GM18873 (cell line): ENCODE results near the gene PRKAR1B.

Experiments
- ATAC-seq: cut with Tn5 transposase; IDR thresholded peaks from one replicate; pipeline ENCODE4 v1.9.1; 2021; ENCODE audit warnings: mild to moderate bottlenecking, moderate library complexity, moderate number of reproducible peaks; ENCODE audit not compliant: unreplicated experiment, low FRiP score

Gene PRKAR1B

DNA sequence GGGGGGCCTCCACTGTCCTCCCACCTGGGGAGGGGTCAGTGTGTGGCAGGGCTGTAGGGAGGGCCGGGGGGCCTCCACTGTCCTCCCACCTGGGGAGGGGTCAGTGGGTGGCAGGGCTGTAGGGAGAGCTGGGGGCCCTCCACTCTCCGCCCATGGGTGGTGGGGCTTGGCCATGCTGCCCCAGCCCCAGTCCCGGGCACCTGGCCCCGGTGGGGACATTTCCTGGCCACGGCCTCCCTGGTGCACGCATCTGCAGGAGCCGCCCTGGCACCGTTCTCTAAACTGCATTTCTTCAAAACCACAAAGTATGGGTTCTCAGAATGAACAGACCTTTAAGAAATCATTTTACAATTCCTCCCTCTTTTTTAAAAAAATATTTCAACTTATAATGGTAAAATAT lies 118.1 kb downstream of the PRKAR1B start:
- no peak for ATAC-seq

DNA sequence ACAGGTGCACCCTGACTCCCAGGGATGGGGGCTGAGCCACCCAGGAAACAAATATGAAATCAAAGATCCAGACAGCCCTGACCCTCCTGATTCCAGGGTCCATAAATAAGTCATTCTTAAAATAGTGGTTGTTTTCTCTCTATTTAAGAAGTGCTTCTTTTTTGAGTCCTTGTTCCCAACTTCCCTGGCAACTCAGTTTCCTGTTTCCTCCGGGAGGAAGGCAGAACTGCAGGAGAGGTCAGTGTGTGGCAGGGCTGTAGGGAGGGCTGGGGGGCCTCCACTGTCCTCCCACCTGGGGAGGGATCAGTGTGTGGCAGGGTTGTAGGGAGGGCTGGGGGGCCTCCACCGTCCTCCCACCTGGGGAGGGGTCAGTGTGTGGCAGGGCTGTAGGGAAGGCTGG lies 118.7 kb downstream of the PRKAR1B start:
- ATAC-seq, result no peak

DNA sequence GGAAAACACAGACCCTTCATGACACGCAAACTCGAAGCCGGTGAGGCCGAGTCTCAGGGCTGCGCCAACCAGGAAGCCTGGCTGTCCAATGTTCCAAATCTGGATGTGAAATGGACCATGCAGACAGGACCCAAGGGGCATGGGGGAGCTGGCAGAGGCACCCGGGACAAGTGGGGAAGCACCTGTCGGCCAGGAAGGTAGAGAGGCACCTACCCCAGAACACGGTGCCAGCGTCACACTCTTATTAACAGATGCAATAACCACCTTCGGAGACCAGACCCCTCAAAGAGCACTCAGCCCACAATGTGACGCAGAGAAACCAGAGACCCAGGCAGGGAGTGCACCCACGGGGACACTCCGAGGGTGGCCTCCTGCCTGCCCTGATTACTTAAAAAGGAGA lies 119.1 kb downstream of the PRKAR1B start:
- no peak for ATAC-seq

DNA sequence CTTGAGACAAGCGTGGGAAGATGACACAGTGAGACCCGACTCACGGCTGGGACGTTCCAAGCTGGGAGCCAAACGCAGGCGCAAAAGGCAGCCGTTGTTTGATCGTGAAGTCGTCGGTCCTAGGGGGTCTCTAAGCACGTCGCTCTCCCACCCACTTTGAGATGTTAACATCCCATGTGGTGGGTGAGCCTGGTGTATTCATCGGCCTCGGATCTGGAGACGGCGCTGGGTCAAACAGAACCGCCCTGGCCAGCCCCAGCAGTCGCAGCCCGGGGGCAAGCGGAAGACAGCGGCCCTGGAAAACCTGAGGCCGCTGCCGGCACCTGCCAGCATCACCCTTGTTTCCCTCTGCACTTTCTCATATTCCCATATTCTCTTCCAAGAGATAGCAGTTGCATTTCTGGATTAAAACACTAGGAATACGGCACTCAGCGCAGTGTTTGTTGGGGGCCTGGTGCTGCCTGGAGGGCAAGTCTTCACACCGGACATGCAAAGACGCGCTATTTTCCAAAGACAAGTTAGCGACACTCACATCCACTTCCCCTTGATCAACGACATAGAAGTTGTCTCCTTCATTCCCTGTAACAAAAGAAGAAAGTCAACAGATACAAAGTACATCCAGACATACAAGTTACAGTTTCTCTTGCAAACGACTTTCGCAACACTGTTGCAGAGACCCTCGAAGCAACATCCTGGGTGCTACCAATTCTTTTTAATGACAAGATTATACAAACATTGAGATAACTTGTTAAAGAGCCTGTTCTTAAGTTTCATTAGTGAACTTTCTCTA lies 121.2 kb downstream of the PRKAR1B start:
- no peak for ATAC-seq

DNA sequence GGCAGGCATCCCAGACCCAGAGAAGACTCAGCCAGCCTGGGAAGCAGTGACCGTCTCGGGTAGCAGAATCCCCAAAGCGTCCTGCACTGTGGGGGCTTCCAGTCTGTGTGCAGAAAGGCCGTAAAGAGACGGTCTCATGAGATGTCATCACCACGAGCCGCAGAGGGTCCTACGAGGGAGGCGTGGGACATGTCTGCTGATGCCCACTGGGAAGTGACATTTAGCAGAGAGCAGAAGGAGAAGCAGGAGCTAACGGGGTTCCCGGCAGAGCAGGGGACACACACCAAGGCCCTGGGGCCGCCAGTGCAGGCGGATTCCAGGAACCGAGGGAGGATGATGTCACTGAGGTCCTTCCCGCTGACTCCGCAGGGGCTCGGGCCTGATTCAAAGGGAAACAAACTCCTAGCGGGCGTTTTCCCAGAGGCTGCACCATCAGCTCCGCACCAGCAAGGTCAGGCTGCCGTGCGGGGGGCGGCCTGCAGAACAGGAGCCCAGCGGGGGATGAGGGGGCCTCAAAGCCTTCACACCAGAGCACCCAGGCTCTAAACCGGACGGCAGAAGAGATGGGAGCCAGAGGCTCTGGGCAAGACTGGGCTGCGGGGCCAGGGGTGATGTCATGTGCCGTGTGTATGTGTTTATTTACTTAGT lies 122.1 kb downstream of the PRKAR1B start:
- no peak for ATAC-seq

DNA sequence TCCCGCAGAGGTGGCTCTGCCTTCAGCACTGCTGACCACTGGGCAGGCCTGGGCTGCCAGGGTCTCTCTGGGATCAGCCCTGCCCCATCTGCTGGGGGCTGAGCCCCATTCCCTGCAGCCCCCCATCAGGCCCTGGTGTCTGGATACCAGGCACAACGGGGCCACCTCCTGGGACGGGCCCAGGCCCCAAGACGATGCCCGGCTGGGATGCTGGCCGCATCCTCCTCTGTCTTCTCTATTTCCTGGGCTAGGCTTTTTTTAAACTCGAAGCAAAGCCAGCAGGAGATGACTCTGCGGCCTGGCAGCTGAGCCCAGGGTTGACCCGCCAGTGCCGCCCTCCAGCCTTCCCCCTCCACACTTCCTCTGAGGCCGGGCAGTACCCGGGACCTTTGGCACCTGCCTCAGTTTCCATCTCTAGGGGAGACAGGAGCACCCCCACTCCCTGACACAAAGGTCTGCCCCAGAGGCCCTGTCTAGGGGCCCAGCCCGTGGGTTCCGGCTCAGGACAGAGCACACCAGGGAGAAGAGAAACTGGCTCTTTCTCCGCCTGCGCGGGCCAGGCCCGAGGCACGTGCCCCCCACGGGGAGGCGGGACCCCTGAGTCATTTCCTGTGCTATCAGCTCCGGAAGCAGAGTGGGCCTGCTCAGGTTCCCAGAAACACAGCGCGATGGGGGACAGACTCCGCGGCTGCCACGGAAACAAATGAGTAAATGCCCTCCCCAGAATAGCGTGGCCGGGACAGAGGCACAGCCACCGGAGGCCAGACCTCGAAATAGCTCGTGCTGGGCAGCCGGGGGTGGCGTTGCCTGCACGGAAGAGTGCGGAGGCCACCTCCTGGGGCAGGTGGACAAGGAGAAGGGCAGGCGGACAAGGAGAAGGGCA lies 122.8 kb downstream of the PRKAR1B start:
- peak; percentile 79 for ATAC-seq

DNA sequence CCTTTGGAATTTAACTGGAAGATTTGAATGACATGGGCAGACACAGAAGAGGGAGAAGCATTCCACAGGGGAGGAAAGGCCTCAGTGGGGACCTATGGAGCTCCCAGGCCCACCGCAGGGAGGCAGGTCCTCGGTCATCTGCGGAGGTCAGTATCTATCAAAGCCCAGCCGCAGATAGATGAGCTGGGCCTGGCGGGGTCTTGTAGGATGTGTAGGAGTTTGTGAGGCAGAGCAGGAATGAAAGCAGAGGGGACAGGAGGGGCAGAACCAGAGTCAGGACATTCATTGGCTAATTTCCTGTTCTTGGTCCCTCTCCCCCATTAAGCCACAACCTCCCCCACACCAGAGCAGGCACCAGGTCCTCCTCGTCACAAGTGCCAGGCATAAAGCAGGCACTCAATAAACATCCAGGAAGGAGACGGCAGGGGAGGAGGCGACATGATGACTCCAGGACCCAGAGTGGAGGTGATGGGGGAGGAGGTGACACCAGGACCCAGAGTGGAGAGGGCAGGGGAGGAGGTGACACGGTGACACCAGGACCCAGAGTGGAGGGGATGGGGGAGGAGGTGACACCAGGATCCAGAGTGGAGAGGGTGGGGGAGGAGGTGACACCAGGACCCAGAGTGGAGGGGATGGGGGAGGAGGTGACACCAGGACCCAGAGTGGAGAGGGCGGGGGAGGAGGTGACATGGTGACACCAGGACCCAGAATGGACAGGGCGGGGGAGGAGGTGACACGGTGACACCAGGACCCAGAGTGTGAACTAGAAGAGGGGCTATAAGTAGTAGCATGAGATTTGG lies 123.7 kb downstream of the PRKAR1B start:
- no peak for ATAC-seq

DNA sequence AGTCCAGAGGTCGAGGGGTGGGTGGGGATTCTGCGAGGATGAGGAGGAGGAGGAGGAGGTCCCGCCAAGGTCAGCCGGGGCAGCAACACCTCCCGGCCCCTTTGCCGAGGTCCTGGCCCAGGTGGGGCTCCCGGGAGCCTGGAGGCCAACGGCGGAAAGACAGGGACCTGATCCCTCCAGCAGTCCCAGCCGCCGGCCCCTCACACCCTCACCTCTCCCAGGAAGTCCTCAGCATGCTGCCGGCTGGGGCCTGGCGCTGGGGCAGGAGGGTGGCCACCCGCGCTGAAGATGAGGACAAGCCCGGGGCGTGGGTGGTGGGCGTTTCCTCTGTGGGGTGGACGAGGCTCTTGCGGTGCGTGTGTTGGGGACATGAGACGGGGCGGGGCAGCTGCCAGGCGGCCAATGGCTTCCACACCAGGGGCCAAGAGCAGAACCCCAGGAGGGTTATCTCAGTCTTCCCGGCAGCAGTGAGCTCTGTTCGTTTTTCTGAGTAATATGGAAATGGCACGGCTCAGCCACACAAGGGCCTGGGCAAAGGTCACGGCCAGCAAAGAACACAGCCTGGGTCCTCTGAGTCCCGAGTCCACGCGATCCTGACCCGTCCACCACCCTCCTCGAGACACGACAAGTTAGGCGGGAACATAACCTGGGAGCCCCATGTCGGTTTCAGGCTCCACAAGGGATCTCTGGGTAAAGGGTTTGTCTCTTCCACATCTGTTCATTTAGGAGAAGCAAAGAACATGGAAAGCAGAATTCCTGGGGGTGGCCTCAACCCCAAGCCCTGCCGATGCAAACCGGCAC lies 124.5 kb downstream of the PRKAR1B start:
- no peak for ATAC-seq

DNA sequence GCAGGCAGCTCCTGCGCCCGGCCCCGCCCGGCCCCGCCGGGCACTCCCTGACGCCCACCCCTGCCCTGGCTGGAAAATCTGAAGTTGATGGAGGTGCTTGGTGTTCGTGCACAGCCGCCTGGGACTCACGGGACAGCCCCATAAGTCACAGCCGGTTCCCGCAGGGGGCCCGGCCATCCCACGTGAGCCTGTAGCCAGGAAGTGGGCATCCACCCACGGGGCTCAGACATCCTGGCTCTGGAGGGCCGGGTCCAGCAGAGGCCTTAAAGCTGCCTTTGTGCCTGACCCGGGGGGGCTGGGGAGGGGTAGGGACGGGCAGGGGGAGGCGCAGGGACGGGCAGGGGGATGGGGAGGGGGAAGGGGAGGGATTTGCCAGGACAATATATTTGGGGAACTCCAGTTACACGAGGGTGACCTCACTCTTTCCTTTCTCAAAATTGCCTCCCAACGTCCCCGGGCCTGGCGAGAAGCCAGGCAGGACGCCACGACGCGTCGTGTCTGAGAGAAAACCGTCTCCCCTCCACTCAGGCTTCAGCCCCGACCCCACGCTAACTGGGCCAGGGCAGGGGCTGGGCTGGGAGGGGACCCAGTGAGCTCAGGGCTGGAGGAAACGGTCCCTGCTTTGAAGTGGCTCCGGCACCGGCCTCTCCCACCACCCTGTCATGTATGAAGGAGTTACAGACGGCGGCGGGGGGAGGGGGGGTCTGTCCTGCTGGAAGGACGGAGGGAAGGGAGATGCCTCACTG lies 125.3 kb downstream of the PRKAR1B start:
- ATAC-seq, result peak; percentile 27

DNA sequence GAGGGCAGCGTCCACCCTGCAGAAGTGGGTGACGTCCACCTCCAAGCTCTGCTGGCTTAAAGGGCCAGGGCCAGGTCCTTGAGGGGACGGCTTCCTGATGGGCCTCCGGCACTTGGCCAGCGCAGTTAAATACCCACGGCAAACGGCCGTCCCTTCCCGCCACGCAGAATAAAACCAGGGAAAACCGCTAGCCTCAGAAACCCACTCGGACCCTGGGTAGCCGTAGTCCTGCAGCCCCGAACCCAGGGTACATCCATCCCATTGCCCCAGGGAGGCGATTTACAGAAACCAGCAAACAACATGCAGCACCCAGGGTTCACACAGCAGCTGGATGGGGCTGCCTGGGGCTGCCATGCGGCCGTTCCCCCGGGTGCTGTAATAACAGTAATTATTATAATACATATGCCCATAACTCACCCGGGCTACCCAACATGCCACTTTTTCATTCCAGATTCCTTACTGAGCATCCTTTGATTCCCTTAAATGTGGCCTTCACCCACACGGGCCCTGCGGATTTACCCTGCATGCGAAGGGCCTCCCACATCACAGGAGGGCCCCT lies 126.0 kb downstream of the PRKAR1B start:
- no peak for ATAC-seq

DNA sequence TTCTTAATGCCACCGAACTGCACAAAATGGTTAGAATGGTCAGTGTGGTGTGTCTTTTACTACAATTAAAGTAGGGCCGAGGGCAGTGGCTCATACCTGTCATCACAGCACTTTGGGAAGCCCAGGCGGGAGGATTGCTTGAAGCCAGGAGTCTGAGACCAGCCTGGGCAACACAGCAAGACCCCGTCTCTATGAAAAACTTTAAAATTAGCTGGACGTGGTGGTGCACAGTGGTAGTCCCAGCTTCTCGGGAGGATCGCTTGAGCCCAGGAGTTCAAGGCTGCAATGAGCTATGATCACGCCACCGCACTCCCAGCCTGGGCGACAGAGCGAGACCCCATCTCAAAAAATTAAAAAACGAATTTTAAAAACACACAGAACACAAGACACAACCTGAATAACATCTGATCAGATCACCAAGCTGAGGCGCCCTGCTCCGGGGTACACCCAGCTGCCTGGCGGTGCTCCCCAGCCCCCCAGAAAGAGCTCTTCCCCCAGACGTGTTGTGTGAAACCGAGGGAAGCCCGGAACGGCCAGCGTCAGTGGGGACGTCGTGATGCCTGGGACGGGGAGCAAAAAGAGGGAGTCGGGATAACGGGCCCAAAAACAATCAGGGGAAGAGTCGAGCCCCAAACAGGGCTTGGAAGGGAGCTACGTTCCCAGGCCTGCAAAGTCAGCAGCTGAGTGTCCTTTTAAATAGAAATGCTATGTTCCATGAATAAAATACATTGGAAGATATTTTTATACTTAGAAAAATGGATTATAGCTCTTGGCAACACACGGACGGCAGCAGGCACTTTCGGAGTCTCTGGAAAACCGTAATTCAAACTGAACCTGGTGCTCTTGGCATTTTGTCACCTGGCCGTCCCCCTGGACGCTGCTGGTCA lies 126.7 kb downstream of the PRKAR1B start:
- ATAC-seq, result no peak

DNA sequence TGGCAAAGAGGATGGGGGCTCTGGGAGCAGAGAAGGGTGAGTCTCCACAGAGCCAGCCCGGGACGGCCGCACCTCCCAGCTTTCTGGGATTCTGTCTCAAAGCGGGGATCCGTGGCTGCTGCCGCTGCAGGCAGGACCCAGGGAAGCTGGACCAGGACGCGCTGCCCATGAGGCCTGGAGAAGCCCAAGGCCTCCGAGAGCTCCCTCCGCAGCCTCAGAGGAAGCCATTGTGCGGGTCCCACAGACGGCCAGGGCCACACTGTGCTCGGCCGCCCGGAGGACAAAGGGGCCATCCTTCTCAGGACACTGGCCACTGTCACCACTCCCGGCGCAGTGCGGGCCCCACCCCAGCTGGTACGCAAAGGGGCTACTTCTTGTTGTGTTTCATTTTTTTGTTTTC lies 128.2 kb downstream of the PRKAR1B start:
- no peak for ATAC-seq

DNA sequence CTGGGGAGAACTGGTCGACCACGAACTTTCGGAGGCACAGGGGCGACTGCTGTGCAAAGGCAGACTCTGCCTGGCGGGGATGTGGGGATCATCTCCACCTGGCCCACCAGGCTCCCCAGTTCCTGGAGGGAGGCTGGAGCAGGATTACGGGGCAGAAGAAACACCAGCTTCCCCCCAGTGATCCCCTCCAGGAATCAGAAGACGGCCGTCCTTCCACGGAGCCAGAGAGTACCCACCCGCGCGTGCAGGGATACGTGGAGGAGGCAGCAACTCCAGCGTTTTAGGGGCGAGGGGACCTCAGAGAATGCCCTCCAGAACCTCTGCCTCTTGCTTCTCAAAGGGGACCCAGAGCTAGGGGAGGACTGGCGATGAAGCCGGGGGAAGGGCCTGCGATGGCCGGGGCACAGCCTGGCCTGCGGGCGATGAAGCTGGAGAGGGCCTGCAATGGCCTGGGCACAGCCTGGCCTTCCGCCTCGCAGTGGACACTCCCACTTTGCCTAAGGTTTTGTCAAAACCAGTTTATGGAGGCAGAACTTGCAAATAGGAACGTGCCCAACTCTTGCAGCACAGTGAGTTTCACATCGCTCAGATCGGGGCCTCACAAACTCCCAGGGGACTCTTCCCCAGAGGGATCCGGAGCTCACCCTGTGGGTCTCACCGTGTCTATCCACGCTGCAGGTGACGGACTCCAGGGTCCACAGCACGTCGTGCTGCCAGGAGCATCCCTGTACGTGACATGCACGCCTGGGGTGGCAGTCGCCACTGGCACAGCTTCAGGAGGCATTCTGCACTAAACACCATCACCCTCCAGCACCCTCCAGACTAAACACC lies 129.5 kb downstream of the PRKAR1B start:
- ATAC-seq, result no peak

DNA sequence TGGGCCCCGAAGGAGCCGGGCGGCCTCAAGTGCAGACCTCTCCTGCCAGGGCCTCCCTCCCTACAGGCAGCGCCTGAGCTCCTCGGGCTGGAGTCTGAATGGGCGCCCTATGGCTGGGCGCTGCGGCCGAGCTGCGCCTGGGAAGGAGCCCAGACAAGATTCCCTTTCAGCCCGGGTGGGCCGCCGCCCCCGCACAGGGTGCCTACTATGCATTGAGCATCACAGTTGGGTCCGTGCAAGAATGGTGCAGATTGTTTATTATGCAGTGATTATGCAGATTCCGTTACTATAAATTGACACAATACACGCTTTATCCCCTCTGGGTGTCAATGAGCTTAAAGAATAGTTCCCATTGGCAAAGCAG lies 130.3 kb downstream of the PRKAR1B start:
- no peak for ATAC-seq

DNA sequence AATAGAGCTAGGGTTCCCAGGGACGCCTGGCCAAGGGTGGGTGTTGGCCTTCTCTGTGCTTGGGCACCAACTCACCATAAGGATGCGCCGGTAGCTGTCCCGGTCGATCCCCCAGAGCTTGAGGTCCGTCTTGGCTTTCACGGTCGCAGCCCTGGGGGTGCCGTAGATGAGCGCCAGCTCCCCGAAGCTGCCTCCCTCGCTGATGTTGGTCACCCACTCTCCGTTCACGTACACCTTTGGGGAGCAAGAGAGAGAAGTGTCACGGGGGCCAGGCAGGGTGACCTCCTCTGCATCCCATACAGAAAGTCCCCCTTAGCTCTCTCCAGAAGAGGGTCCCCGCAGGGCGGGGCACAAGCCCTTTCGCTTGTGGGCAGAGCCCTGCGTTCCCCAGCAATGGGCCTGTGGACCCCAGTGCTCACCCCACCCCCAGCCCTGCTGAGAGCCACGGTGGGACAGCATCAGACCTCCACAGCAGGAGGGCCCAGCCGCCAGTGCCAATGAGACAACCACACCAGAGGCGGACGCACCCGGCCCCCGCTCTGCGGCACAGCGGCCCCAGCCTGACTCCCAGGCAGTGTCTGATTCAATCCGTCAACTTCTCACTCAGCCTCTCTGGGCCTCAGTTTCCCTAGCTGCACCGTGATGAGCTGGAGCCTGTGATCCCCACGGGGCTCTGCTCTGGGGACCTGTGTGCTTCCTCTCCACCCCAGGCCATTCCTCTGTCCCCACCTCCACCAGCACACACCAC lies 130.8 kb downstream of the PRKAR1B start:
- no peak for ATAC-seq

DNA sequence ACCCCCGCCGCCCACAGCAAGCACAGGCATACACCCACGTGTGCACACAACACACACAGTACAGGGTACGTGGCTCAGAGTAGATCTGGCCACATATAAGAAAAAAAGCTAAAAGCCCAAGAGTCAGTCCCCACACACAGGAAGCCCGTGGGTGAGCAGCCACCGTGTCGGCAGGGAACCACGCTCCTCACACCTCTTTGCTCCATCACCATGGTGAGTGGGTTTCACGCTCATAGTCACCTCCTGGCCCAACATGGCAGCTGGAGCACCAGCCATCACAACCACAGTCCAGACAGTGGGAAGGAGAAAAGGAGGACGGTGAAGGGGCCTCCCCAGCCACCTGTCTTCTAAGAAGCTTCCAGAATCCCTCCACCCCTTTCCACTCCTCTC lies 131.5 kb downstream of the PRKAR1B start:
- ATAC-seq, result no peak
